ENCODE measurements around the gene VASH2.
"Not testable (repeated sequence)": the region's sequence is repeated elsewhere in the genome, so short reads cannot be mapped to it uniquely, and the experiment has no call there.

The VASH2 gene

DNA sequence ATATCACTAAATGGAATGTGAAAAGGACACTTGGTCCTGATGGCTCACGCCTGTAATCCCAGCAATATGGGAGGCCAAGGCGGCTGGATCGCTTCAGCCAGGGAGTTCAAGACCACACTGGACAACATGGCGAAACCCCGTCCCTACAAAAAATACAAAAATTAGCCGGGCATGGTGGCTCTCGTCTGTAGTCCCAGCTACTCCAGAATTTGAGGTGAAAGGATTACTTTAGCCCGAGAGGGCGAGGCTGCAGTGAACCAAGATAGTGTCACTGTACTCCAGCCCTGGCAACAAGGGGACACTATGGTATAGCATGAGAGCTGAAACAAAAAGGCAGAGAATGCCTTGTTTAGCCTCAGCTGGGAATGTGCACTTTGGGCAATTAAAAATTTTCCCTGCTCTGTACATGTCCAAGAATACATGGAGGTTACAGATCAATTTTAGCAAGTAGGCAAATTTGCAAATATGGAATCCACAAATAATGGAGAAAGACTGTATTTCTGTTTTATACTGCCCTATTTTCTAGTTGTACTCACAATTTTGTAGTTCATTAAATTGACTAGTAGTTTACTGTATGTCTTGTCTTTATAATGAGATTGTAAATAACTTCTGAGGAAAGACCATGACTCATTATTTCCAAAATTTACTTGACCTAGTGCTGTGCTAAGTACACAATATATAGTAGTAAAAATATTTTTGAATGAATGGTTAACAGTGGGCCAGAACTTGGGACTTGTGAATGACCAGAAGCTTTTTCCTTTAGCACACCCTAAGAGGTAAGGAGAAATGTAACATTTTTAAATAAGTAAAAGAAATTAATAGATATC lies 67.3 kb downstream of the VASH2 start:
- no peaks in the 10 kb centered on the region for H3K27me3 ChIP-seq (ENCODE audit: control insufficient read depth in 1 of 2, insufficient read depth in 2 of 2, low read length in 2 of 2)
- peaks cover 5% of the 10 kb centered on the region for H3K4me1 ChIP-seq (ENCODE audit: insufficient read depth, low read length)
- H3K9me3 ChIP-seq (ENCODE audit: low read length), result no peaks in the 10 kb centered on the region
- no peak overlapping the region for H3K9ac ChIP-seq (ENCODE audit: low read length)
- H3K4me3 ChIP-seq (ENCODE audit: low read depth in 1 of 2, low read length in 2 of 2), result no peak overlapping the region
- H3K36me3 ChIP-seq (ENCODE audit: insufficient read depth, low read length), result no peaks in the 10 kb centered on the region
- no peak overlapping the region for H3K27ac ChIP-seq (ENCODE audit: low read depth, low read length)

- Histone ChIP-seq H3K9me3 (ENCODE audit: low read length) (no peaks in the 10 kb centered on the region), H3K4me1 (ENCODE audit: insufficient read depth, low read length) (peaks cover 3% of the 10 kb centered on the region), H3K27me3 (ENCODE audit: control insufficient read depth in 1 of 2, insufficient read depth in 2 of 2, low read length in 2 of 2) (peaks cover 0 to 4% of the 10 kb centered on the region in 2 donors), H3K9ac (ENCODE audit: low read length) (no peak overlapping the region), H3K4me3 (ENCODE audit: low read depth in 1 of 2, low read length in 2 of 2) (no peak overlapping the region), H3K36me3 (ENCODE audit: insufficient read depth, low read length) (no peaks in the 10 kb centered on the region), H3K27ac (ENCODE audit: low read depth, low read length) (no peak overlapping the region)
Measured at GRCh38 chr1:213019450-213019849, 69.1 kb downstream of the VASH2 start.

GRCh38 chr1:213020016-213020415 lies 69.7 kb downstream of the VASH2 start:
- Histone ChIP-seq H3K9ac (ENCODE audit: low read length) (no peak overlapping the region), H3K4me1 (ENCODE audit: insufficient read depth, low read length) (no peaks in the 10 kb centered on the region), H3K36me3 (ENCODE audit: insufficient read depth, low read length) (no peaks in the 10 kb centered on the region), H3K9me3 (ENCODE audit: low read length) (no peaks in the 10 kb centered on the region), H3K27me3 (ENCODE audit: control insufficient read depth in 1 of 2, insufficient read depth in 2 of 2, low read length in 2 of 2) (peaks cover 0 to 4% of the 10 kb centered on the region in 2 donors), H3K4me3 (ENCODE audit: low read depth in 1 of 2, low read length in 2 of 2) (no peak overlapping the region), H3K27ac (ENCODE audit: low read depth, low read length) (no peak overlapping the region)

- H3K4me1 ChIP-seq (ENCODE audit: insufficient read depth, low read length); H3K9me3 ChIP-seq (ENCODE audit: low read length); H3K9ac ChIP-seq (ENCODE audit: low read length); H3K4me3 ChIP-seq (ENCODE audit: low read depth in 1 of 2, low read length in 2 of 2); H3K36me3 ChIP-seq (ENCODE audit: insufficient read depth, low read length); H3K27ac ChIP-seq (ENCODE audit: low read depth, low read length); H3K27me3 ChIP-seq (ENCODE audit: control insufficient read depth in 1 of 2, insufficient read depth in 2 of 2, low read length in 2 of 2): not testable (repeated sequence)
Measured at GRCh38 chr1:213027024-213027423, 76.7 kb downstream of the VASH2 start.

GRCh38 chr1:213032651-213033050 lies 82.3 kb downstream of the VASH2 start:
- H3K27ac ChIP-seq (ENCODE audit: low read depth, low read length), result no peak overlapping the region
- no peaks in the 10 kb centered on the region for H3K4me1 ChIP-seq (ENCODE audit: insufficient read depth, low read length)
- H3K27me3 ChIP-seq (ENCODE audit: control insufficient read depth in 1 of 2, insufficient read depth in 2 of 2, low read length in 2 of 2), result peaks cover 0 to 4% of the 10 kb centered on the region in 2 donors

GRCh38 chr1:213034713-213035112 lies 84.4 kb downstream of the VASH2 start:
- Histone ChIP-seq H3K27me3 (ENCODE audit: control insufficient read depth in 1 of 2, insufficient read depth in 2 of 2, low read length in 2 of 2) (peaks cover 0 to 4% of the 10 kb centered on the region in 2 donors), H3K9me3 (ENCODE audit: low read length) (no peaks in the 10 kb centered on the region), H3K36me3 (ENCODE audit: insufficient read depth, low read length) (no peaks in the 10 kb centered on the region), H3K9ac (ENCODE audit: low read length) (no peak overlapping the region), H3K4me3 (ENCODE audit: low read depth in 1 of 2, low read length in 2 of 2) (no peak overlapping the region), H3K4me1 (ENCODE audit: insufficient read depth, low read length) (no peaks in the 10 kb centered on the region), H3K27ac (ENCODE audit: low read depth, low read length) (no peak overlapping the region)

More at GRCh38 chr1:213032651-213033050, 82.3 kb downstream of the VASH2 start:
- Histone ChIP-seq H3K9ac (ENCODE audit: low read length) (no peak overlapping the region), H3K4me3 (ENCODE audit: low read depth in 1 of 2, low read length in 2 of 2) (no peak overlapping the region), H3K9me3 (ENCODE audit: low read length) (no peaks in the 10 kb centered on the region), H3K36me3 (ENCODE audit: insufficient read depth, low read length) (no peaks in the 10 kb centered on the region)

- Histone ChIP-seq H3K4me1 (ENCODE audit: insufficient read depth, low read length) (no peaks in the 10 kb centered on the region), H3K36me3 (ENCODE audit: insufficient read depth, low read length) (no peaks in the 10 kb centered on the region), H3K9ac (ENCODE audit: low read length) (no peak overlapping the region), H3K27me3 (ENCODE audit: control insufficient read depth in 1 of 2, insufficient read depth in 2 of 2, low read length in 2 of 2) (peaks cover 0 to 4% of the 10 kb centered on the region in 2 donors), H3K4me3 (ENCODE audit: low read depth in 1 of 2, low read length in 2 of 2) (no peak overlapping the region), H3K9me3 (ENCODE audit: low read length) (no peaks in the 10 kb centered on the region), H3K27ac (ENCODE audit: low read depth, low read length) (no peak overlapping the region)
Measured at GRCh38 chr1:213035573-213035972, 85.2 kb downstream of the VASH2 start.

Measured in muscle layer of colon (tissue), 2 donors.